B cell (primary cell): ENCODE measurements around the gene CA7. TPM values are rescaled to one million over a fixed set of nuclear protein-coding genes. Genes with fewer than 3 reads are reported as not detected.

Experiments
- ATAC-seq: fragments of 200-7000 bp; cut with Tn5 transposase; one replicate; pipeline ENCODE4 v1.10.0; 2021; ENCODE audit warnings: low read depth, mild to moderate bottlenecking, moderate number of reproducible peaks, moderate library complexity
- CTCF ChIA-PET: fragments of 350-600 bp; sonication (Branson Sonifier 250); formaldehyde crosslinking; loops from one replicate; lab custom pipeline; 2021; ENCODE audit warnings: antibody characterized with exemption, inconsistent platforms; lab: Charles Lee
- POLR2A ChIA-PET: fragments of 350-600 bp; sonication (Branson Sonifier 250); formaldehyde crosslinking; loops from one replicate; lab custom pipeline; 2021; ENCODE audit warnings: antibody characterized with exemption; lab: Charles Lee
- DNase-seq: peaks from one replicate; pipeline ENCODE4 v3.0.0; 2013
- H2AFZ ChIP-seq: 2 replicates; pipeline ENCODE4 v1.6.1; 2012; ENCODE audit warnings: mild to moderate bottlenecking, low read depth, low read length; ENCODE audit not compliant: insufficient read depth, poor library complexity, severe bottlenecking
- H3K27ac ChIP-seq, 2 donors: 1 replicate in 1 of 2; 2 replicates in 1 of 2; pipeline ENCODE4 v1.5.1; 2012 to 2013; ENCODE audit warnings: low read length in 2 of 2, mild to moderate bottlenecking in 2 of 2, moderate library complexity in 1 of 2
- H3K27me3 ChIP-seq, 4 experiments: fragments of 200-600 bp in 1 of 4; sonication (generic) in 1 of 4; replicated peaks in 1 of 4; 1 replicate in 2 of 4; 2 replicates in 2 of 4; pipeline versions ENCODE4 v1.6.1 to v1.7.0; 2013 to 2016; ENCODE audit warnings: low read length in 3 of 4, mild to moderate bottlenecking in 2 of 4, mixed read lengths in 1 of 4, moderate library complexity in 1 of 4; ENCODE audit not compliant: insufficient read depth in 4 of 4, control insufficient read depth in 3 of 4; ENCODE audit errors: control extremely low read depth in 1 of 4
- H3K36me3 ChIP-seq, 2 experiments: replicated peaks in 1 of 2; 1 replicate in 1 of 2; 2 replicates in 1 of 2; pipeline versions ENCODE4 v1.6.1 to v1.7.1; 2013; ENCODE audit warnings: low read length in 1 of 2; ENCODE audit not compliant: insufficient read depth in 2 of 2, control insufficient read depth in 1 of 2; ENCODE audit errors: control extremely low read depth in 1 of 2, extremely low read depth in 1 of 2
- H3K4me1 ChIP-seq, 2 donors: fragments of 200-600 bp in 1 of 2; sonication (generic) in 1 of 2; 1 replicate in 1 of 2; 2 replicates in 1 of 2; pipeline versions ENCODE4 v1.5.1 to v1.6.1; 2013 to 2017; ENCODE audit warnings: low read length in 2 of 2; ENCODE audit not compliant: control insufficient read depth in 2 of 2, insufficient read depth in 2 of 2
- H3K4me2 ChIP-seq: replicated peaks from 2 replicates; pipeline ENCODE3; 2012; ENCODE audit warnings: mild to moderate bottlenecking, low read depth, low read length; ENCODE audit not compliant: poor library complexity, severe bottlenecking
- H3K4me3 ChIP-seq, 5 experiments: fragments of 200-600 bp in 1 of 5; sonication (generic) in 1 of 5; 1 replicate in 3 of 5; 2 replicates in 2 of 5; pipeline versions ENCODE4 v1.5.1 to v1.7.0; 2011 to 2016; ENCODE audit warnings: low read length in 4 of 5, mild to moderate bottlenecking in 4 of 5, low read depth in 2 of 5, control low read depth in 1 of 5, moderate library complexity in 1 of 5; ENCODE audit not compliant: insufficient read depth in 1 of 5; ENCODE audit errors: control extremely low read depth in 1 of 5, extremely low read depth in 1 of 5
- H3K79me2 ChIP-seq: fragments of 200-600 bp; sonication (generic); one replicate; pipeline ENCODE4 v1.6.0; 2016; ENCODE audit warnings: low read length; ENCODE audit not compliant: control insufficient read depth, insufficient read depth
- H3K9ac ChIP-seq: fragments of 200-600 bp; sonication (generic); 2 replicates; pipeline ENCODE4 v1.6.1; 2017; ENCODE audit warnings: mild to moderate bottlenecking, low read length, moderate library complexity
- H3K9me3 ChIP-seq, 3 donors: one replicate each; pipeline versions ENCODE4 v1.6.1 to v1.7.1; 2013; ENCODE audit warnings: low read length in 2 of 3; ENCODE audit not compliant: control insufficient read depth in 2 of 3, insufficient read depth in 1 of 3; ENCODE audit errors: control extremely low read depth in 1 of 3
- H4K20me1 ChIP-seq: 2 replicates; pipeline ENCODE4 v1.6.0; 2012; ENCODE audit warnings: mild to moderate bottlenecking, low read length; ENCODE audit not compliant: insufficient read depth, control insufficient read depth, poor library complexity, severe bottlenecking
- H3K27ac Mint-ChIP-seq: one replicate; pipeline ENCODE4 v1.8.0; 2021; ENCODE audit warnings: mixed read lengths
- H3K27me3 Mint-ChIP-seq: one replicate; pipeline ENCODE4 v1.8.0; 2021; ENCODE audit warnings: mixed read lengths
- H3K4me1 Mint-ChIP-seq: one replicate; pipeline ENCODE4 v1.8.0; 2021; ENCODE audit warnings: mixed read lengths
- H3K4me3 Mint-ChIP-seq: one replicate; pipeline ENCODE4 v1.8.0; 2021; ENCODE audit warnings: mixed read lengths
- H3K9me3 Mint-ChIP-seq: one replicate; pipeline ENCODE4 v1.8.0; 2022; ENCODE audit warnings: mixed read lengths; ENCODE audit not compliant: insufficient read depth
- EZH2 ChIP-seq: IDR thresholded peaks from 2 replicates; pipeline ENCODE4 v1.6.1; 2012; ENCODE audit warnings: borderline replicate concordance, low read depth, mild to moderate bottlenecking, moderate library complexity, low read length; ENCODE audit not compliant: insufficient read depth, poor library complexity, severe bottlenecking
- WGBS: methylation state at CpG from one replicate; pipeline ENCODE4 v1.1.5; 2013; ENCODE audit warnings: missing lambda C conversion rate; ENCODE audit not compliant: insufficient coverage; 5-methylcytosine and 5-hydroxymethylcytosine counted together
- intact Hi-C: fragments of 100-400 bp; cut with micrococcal nuclease; formaldehyde crosslinking; loops from one replicate; pipeline ENCODE4 v1.10.0; 2022
- polyA plus RNA-seq: library from polyadenylated mRNA; depleted of rRNA; stranded (reverse); fragments of >200 nt; gene quantifications from 2 replicates; pipeline ENCODE4 v1.2.3, GENCODE V29; 2012
- total RNA-seq, 2 donors: library from RNA; stranded (reverse); fragments of 120-200 nt in 1 of 2; gene quantifications; 1 replicate in 1 of 2; 2 replicates in 1 of 2; pipeline versions ENCODE4 v1.2.3 to v1.2.4, GENCODE V29; 2013 to 2022
- TF ChIP-seq, protein P1 (sequence below): fragments of 200-600 bp; IDR thresholded peaks from one replicate; pipeline ENCODE4 v1.8.0; 2022; ENCODE audit warnings: antibody characterized with exemption, mild to moderate bottlenecking

The CA7 gene
- total and polyA plus RNA-seq, 2 donors (not counting 1 experiment from before 2014, with no cell fraction given), result not detected

DNA sequence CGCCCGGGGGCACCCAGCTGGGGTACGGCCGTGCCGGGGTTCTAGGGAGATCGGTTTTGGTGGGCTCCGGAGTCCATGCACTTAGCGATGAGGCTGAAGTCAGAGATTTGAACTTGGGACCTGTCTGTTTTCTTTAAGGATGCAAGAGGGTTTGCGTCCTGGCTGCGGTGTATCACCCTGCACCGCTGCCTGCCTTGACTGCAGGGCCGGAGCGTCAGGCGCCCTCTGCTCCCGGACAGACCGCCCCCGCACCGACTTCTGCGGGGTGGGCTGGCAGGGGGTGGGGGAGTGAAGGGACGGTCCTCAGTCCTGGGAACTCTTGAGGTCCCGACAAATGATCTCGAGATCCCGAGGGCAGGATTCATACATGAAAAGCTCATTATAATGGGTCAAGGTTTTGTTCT, 36.8 kb downstream of the CA7 start:
- Histone ChIP-seq H3K9ac (peak overlapping the region; percentile 78), H3K36me3 (peaks cover 0 to 15% of the 10 kb centered on the region in 2 experiments), H3K4me3 (peak overlapping the region; percentile 25 to 91 (median 85)), H3K9me3 (no peaks in the 10 kb centered on the region), H3K4me2 (peak overlapping the region; percentile 96), H3K27ac (peak overlapping the region in 1 of 2 donors; percentile 46), H3K79me2 (peaks cover 12% of the 10 kb centered on the region), H4K20me1 (no peaks in the 10 kb centered on the region), H3K4me1 (peaks cover 4 to 16% of the 10 kb centered on the region in 2 donors), H3K27me3 (no peaks in the 10 kb centered on the region), H2AFZ (peak overlapping the region; percentile 93)
- H3K4me1 Mint-ChIP-seq, result peaks cover 17% of the 10 kb centered on the region
- WGBS, result 2% methylated on average over 20 of the region's 23 CpGs
- CTCF ChIA-PET, result interaction anchor here (0.9 to 3.1 kb wide), 7 partner anchors 9 to 475 kb away, joined by 3 to 28 read pairs (median 5); partner anchors contain the start of genes DYNC1LI2 and NAE1
- POLR2A ChIA-PET, result interaction anchor here (0.5 to 0.6 kb wide), 2 partner anchors 167 to 429 kb away, joined by 3 to 4 read pairs; no protein-coding TSS in a partner anchor
- no peaks in the 10 kb centered on the region for H3K9me3 Mint-ChIP-seq
- intact Hi-C loops, result loop anchor here (2.0 to 5.0 kb wide), 2 partner anchors 50 to 51 kb away; partner anchors contain the start of genes CIAO2B and NAE1
- no peak for ATAC-seq
- DNase-seq, result no peak
- TF ChIP-seq EZH2, result no peak
- TF ChIP-seq, protein P1, sequence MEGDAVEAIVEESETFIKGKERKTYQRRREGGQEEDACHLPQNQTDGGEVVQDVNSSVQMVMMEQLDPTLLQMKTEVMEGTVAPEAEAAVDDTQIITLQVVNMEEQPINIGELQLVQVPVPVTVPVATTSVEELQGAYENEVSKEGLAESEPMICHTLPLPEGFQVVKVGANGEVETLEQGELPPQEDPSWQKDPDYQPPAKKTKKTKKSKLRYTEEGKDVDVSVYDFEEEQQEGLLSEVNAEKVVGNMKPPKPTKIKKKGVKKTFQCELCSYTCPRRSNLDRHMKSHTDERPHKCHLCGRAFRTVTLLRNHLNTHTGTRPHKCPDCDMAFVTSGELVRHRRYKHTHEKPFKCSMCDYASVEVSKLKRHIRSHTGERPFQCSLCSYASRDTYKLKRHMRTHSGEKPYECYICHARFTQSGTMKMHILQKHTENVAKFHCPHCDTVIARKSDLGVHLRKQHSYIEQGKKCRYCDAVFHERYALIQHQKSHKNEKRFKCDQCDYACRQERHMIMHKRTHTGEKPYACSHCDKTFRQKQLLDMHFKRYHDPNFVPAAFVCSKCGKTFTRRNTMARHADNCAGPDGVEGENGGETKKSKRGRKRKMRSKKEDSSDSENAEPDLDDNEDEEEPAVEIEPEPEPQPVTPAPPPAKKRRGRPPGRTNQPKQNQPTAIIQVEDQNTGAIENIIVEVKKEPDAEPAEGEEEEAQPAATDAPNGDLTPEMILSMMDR, result no peak
- H3K27ac Mint-ChIP-seq, result peak overlapping the region; percentile 20
- peak overlapping the region; percentile 98 for H3K4me3 Mint-ChIP-seq
- H3K27me3 Mint-ChIP-seq, result no peaks in the 10 kb centered on the region

DNA sequence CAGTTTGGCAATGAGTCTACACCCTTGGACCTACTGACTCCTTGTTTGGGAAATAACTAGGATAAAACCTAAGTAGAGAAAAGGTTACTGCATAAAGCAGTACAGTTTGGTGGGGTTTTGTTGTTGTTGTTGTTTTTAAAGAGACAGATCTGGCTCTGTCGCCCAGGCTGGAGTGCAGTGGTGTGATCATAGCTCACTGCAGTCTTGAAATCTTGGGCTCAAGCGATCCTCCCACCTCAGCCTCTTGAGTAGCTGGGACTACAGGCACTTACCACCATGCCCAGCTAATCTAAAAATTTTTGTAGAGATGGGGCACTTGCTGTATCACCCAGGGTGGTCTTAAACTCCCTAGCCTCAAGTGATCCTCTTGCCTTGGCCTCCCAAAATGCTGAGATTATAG, 37.3 kb downstream of the CA7 start:
- no peaks in the 10 kb centered on the region for H3K9me3 ChIP-seq
- peaks cover 0 to 15% of the 10 kb centered on the region in 2 experiments for H3K36me3 ChIP-seq
- WGBS, result 63% methylated on average over 1 of the region's 2 CpGs
- H3K27ac ChIP-seq, result no peak overlapping the region
- DNase-seq, result no peak
- no peaks in the 10 kb centered on the region for H3K27me3 ChIP-seq
- H3K4me1 Mint-ChIP-seq, result peaks cover 17% of the 10 kb centered on the region
- no peak overlapping the region for H3K27ac Mint-ChIP-seq
- H3K9me3 Mint-ChIP-seq, result no peaks in the 10 kb centered on the region
- H2AFZ ChIP-seq, result no peak overlapping the region
- intact Hi-C loops, result loop anchor here (2.0 to 5.0 kb wide), 2 partner anchors 51 kb away; partner anchors contain the start of genes CIAO2B and NAE1
- H3K4me2 ChIP-seq, result peak overlapping the region; percentile 96
- ATAC-seq, result no peak
- H3K4me1 ChIP-seq, result peaks cover 4 to 16% of the 10 kb centered on the region in 2 donors
- H3K9ac ChIP-seq, result no peak overlapping the region
- ChIA-PET POLR2A (no interaction called here), CTCF (interaction anchor here (0.9 to 3.1 kb wide), 5 partner anchors 9 to 475 kb away, joined by 4 to 28 read pairs (median 9); partner anchors contain the start of gene NAE1)
- peaks cover 12% of the 10 kb centered on the region for H3K79me2 ChIP-seq
- no peak overlapping the region for H3K4me3 ChIP-seq
- no peaks in the 10 kb centered on the region for H4K20me1 ChIP-seq
- H3K27me3 Mint-ChIP-seq, result no peaks in the 10 kb centered on the region
- peak overlapping the region; percentile 63 for H3K4me3 Mint-ChIP-seq
- no peak for TF ChIP-seq EZH2
- TF ChIP-seq, protein P1, result no peak
